Uterine smooth muscle cell (primary cell): ENCODE data around the gene TESMIN. TPM values are rescaled to one million over a fixed set of nuclear protein-coding genes. Genes with fewer than 3 reads are reported as not detected.

Source experiments
- total RNA-seq: library from RNA; depleted of rRNA; stranded (reverse); fragments of >200 nt; gene quantifications from 2 replicates; pipeline ENCODE4 v1.2.3, GENCODE V29; 2014

TESMIN gene, protein sequence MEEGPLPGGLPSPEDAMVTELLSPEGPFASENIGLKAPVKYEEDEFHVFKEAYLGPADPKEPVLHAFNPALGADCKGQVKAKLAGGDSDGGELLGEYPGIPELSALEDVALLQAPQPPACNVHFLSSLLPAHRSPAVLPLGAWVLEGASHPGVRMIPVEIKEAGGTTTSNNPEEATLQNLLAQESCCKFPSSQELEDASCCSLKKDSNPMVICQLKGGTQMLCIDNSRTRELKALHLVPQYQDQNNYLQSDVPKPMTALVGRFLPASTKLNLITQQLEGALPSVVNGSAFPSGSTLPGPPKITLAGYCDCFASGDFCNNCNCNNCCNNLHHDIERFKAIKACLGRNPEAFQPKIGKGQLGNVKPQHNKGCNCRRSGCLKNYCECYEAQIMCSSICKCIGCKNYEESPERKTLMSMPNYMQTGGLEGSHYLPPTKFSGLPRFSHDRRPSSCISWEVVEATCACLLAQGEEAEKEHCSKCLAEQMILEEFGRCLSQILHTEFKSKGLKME
- 0.87 and 1.7 TPM in 2 replicates for total RNA-seq

DNA sequence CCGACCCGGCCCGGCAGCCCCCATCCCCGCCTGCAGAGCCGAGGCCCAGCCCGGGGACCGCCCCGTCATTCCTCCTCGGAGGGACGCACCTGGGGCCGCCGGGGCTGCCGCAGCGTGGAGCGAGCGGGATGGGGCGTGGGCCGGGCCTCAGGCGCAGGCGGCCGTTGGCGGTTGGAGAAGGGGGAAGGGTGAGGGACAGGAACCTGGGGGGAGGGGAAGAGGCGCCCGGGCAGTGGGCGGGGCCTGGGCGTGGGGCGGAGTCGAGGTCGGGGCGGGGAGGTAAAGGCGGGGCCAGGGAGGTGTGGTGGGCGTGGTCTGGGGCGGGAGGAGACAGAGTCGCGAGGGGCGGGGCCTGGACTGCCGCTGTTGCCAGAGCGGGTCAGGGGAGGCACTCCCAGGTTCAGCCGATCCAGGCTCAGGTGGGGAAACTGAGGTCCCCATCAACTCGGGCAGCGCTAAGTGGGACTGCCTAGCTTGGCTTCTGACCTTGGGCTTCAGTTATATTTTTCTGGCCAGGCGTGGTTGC lies at the start of gene TESMIN:
TSS of gene TESMIN (minus strand) at position 190 of the 526 bp plus-strand sequence. CDS start 860 bp downstream, outside the sequence.

DNA sequence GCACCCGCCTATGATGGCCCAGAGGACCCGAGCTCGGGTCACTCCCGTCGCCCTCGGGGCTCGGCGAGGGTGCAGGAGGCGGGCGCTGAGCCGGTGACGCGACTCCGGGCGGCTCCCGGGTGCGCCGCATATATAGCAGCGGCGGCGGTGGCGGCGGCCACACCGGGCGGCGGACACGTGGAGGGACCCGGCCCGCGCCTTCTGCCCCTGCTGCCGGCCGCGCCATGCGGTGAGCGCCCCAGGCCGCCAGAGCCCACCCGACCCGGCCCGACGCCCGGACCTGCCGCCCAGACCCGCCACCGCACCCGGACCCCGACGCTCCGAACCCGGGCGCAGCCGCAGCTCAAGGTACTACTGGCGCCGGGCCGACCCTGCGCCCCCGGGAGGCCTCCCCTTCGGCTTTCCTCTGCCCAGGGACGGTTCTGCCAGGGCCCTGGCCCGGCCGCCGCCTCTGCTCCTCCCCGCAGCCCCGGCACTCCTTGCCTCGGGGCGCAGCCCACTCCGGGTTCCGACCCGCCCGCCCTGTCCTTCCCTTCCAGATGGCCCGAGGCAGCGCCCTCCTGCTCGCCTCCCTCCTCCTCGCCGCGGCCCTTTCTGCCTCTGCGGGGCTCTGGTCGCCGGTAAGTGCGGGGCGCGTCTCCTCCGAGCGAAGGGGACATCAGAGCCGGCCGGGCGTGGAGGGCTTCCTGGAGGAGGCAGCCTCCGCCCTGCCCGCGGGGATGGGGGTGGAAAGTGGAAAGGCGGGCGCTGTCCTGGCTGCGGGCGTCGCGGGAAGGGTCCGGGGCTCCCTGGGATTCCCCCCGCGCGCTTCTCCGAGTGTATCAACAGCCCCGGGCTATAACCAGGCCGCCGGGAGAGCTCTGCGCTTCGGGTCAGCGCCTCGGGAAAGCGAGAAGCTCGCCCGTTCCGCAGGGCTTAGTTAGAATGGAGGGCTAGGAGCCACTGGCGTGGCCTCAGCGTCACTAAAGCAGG lies 66.6 kb downstream of the TESMIN start, which contains the start of gene GAL:
TSS of gene GAL (plus strand) at position 160 of the 972 bp plus-strand sequence. CDS start at position 540, 380 bp downstream.

Other genes starting within 250 kb of the TESMIN start
- gene GAL, start 67.0 kb downstream of the TESMIN start, total RNA-seq = 0.62 and 3.3 TPM in 2 replicates
- gene CPT1A, start 90.4 kb upstream of the TESMIN start, total RNA-seq = 30.4 and 33.5 TPM in 2 replicates
- 50.6 and 89.2 TPM in 2 replicates for gene MRPL21, start 152.3 kb upstream of the TESMIN start, total RNA-seq
- gene IGHMBP2, start 152.4 kb upstream of the TESMIN start, total RNA-seq = 12.5 and 12.6 TPM in 2 replicates
- not detected in 2 replicates for gene MRGPRD, start 229.5 kb upstream of the TESMIN start, total RNA-seq